Islet of Langerhans (tissue), 1 donor: ENCODE measurements around the gene PIAS2.
"Not testable (repeated sequence)": the region's sequence is repeated elsewhere in the genome, so short reads cannot be mapped to it uniquely, and the experiment has no call there.

ENCODE experiments used
- FAIRE-seq: peaks from one replicate; lab custom pipeline; 2011; peaks lifted over from hg19 to GRCh38; lab: Jason Lieb, UNC

PIAS2 gene

GRCh38 chr18:46831434-46831833, 85.9 kb downstream of the PIAS2 start:
- no peak for FAIRE-seq

DNA sequence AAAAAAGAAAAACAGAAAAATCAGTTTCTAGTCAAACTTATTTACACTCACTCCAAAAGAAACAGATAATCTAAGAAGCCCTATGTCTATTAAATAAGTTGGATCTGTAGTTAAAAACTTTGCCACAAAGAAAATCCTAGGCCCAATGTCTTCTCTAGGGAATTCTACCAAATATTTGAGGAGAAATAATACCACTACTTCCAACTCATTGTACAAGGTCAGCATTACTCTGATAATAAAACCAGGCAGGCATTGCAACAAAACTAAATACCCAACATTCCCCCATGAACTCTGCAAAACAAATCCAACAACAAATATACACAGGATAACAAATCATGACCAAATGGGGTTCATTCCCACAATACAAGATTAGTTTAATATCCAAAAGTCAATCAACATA, 86.7 kb downstream of the PIAS2 start:
- peak; percentile 65 for FAIRE-seq

- FAIRE-seq = no peak
Observed at GRCh38 chr18:46829947-46830346, 87.4 kb downstream of the PIAS2 start.

DNA sequence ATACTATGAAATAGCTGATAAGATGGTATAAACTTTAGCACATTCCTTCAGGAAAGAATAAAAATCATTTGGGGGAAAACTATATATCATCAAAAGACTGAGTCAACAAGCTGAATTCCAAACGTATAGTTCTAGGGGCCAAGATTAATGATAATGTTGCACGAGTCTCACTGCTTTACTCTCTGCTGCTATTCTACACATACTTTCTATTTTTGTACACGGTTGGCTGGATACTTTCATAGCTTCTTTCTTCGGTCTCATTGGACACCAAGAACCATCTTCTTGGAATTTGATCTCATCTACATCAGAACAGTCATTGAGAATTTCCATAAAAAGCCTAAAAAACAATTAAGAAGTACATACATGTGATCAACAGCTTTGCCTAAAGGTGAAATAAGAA, 87.8 kb downstream of the PIAS2 start:
- no peak for FAIRE-seq

DNA sequence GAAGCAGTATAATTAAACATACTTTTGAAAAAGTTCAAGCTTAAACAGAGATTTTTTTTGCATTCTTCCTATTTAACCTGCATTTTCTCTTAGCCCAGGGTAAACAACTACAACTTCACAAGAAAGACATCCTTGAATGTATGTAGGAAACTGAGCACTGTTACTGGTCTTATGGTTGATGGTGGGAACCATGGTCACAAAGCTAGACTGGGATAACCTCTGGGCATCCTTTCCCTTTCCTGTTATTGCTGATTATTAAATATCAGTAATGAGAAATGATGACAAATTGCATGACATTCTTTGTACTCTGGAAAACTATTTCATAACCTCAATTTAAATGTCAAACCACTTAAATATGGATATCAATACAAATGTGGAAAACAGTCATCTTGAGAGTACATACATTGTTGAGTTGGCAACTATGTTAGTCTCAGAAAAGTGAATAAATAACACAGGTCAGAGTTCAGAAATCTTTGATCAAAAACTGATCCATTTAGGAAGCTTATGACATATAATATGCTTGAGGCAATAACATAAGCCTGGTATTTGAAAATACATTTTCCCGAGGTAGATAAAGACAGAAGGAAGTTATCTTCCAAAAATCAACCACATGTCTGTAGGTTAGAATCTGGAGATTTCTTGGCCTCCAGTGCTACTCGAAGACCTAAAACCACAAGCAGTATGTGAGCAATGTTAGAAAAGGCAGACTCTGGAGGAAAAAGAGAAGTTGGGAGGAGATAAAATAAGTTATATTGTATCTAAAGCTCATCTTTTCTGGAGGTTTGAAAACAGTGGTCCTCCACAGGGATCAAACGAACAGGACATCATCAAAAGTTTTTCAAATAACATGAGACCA, 95.2 kb downstream of the PIAS2 start:
- FAIRE-seq = no peak

- no peak for FAIRE-seq
Observed at GRCh38 chr18:46820863-46821262, 96.4 kb downstream of the PIAS2 start.

DNA sequence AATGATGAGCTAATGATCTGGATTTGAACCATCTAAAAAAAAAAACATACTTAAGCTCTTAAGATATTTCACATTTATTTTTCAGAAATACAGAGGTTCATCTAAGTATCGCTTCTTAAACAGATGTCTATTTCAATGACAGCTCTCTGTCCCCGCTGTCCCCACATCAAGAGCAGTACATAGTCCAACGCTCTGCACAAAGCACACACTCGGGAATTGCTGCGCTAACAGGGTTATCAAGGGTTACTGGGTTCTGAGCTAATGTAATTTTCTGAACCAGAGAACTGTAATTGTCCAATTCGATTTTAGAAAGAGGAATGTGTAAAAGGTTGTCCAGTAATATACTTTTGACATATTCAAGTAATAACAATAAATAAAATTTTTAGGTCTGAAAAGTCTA, 101.6 kb downstream of the PIAS2 start:
- FAIRE-seq = no peak

- FAIRE-seq = no peak
Observed at GRCh38 chr18:46814399-46814798, 102.9 kb downstream of the PIAS2 start.

- FAIRE-seq = no peak
Observed at GRCh38 chr18:46812311-46812710, 105.0 kb downstream of the PIAS2 start.

DNA sequence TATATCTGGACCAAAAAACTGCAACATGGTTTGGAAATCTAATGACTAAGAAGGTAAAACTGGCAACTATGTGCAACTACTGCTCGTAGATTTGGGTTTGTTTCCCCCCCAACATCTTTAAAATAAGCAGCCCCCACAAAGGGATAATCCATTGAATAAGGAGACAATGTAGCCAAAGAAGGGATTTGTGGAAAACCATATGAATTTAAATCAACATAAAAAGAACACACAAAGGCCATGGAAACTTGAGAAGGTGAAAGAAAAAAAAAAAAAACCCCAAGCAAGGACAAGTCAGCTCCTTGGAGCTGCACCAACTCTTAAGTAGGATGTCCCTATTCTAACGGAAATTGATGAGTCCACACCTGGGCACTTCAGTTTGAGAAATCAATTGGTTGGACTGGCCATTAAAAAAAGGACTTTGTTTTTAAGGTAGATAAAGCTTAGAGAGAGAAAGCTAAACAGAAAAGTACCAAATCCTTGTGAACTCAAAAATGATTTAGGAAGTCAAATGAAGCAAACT, 106.8 kb downstream of the PIAS2 start:
- no peak for FAIRE-seq

DNA sequence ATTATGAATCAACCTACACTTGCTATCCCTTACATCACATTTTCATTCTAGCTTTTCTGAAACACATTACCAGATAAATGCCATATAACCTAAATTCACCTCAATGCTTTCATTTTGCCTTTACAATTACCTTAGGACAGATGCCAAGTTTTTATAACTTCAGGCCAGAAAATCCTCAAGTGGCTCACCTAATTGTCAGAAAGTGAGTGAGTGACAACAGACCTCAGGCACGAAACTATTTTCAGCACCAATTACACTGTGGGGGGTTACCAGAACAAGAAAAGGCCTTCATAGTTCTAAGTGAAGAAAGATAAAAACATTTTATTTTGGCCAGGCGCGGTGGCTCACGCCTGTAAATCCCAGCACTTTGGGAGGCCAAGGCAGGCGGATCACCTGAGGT, 108.2 kb downstream of the PIAS2 start:
- FAIRE-seq = no peak

- FAIRE-seq = not testable (repeated sequence)
Observed at GRCh38 chr18:46795945-46796344, 121.4 kb downstream of the PIAS2 start.

DNA sequence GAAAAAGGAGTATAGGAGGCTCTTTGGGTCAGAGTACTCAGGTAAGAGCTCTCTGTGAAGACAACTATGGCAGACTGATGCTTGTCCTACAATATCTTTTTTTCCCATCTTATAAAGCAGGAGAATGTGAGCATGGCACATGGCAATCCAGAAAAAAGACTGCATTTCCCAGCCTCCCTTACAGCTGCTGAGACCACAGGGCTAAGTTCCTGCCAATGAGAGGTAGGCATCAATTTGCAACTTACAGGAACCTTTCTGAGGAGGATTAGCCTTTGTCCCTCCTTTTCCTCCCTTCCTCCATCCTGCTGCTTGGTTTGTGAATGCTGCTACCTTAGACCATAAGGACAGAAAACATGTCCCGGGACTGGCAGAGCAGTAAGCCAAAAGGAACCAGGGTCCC, 122.7 kb downstream of the PIAS2 start:
- no peak for FAIRE-seq

GRCh38 chr18:46793565-46793964, 123.7 kb downstream of the PIAS2 start:
- FAIRE-seq = no peak

- FAIRE-seq = no peak
Observed at GRCh38 chr18:46789088-46789487, 128.2 kb downstream of the PIAS2 start.

DNA sequence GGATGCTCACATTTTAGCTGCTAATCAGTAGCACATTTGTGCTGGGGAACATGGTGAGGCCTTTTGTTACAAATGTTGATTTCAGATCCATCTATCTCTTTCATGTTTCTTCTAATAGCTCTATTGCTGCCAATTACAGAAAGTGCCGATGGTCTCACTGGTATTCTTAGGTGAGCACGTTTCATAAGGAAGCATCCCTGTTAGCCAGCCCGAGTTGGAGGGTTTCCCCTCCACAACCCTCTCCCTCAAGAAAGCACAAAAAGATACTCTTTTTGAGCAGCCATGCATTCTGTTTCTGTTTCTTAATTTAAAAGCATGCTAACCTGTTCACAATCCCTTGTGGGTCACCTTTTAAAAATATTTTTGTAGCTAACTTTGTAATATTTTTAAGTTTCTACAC, 129.6 kb downstream of the PIAS2 start:
- no peak for FAIRE-seq

GRCh38 chr18:46772357-46772756, 144.9 kb downstream of the PIAS2 start:
- FAIRE-seq = no peak

GRCh38 chr18:46771141-46771540, 146.2 kb downstream of the PIAS2 start:
- FAIRE-seq = no peak

GRCh38 chr18:46770708-46771107, 146.6 kb downstream of the PIAS2 start:
- no peak for FAIRE-seq

- no peak for FAIRE-seq
Observed at GRCh38 chr18:46768166-46768921, 149.0 kb downstream of the PIAS2 start.

DNA sequence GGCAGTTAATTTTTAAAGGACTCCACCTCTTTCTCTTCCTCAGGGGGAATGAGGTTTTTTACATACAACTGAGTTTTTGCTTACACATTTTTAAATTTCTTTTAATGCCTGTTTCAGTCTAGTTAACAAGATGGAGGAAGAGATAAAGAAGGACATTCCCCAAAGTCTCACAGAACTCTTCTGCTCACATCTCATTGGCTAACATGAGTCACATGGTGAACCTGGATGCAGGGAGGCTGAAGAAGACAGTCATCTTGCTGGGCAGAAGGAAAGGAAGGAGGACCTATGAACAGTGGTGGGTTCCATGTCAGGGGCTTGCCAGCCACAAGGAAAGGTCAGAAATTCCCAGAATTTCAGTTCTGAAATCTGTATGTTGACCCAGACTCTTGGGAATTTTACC, 150.1 kb downstream of the PIAS2 start:
- no peak for FAIRE-seq

DNA sequence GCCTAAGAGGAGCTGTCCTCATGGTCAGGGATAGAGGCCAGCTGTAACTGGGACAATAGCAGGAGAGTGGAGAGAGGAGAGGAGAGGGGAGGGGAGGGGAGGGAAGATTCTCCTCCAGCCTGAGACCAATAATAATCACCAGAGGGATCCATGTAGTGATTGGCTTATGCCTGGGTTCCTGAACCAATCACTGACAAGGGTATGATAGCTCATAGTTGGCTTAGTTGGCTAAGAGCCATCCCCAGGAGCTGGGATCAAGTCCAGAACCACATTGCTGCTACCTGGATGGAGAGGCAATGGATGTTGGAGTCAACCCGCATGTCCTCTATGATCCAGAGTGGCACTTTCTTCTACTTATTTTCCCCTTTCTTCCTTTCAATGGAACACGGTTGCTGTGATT, 152.7 kb downstream of the PIAS2 start:
- no peak for FAIRE-seq

GRCh38 chr18:46761059-46761769, 156.1 kb downstream of the PIAS2 start:
- FAIRE-seq = peak; percentile 99
